ENCODE measurements around the gene AKT2. TPM values are rescaled to one million over a fixed set of nuclear protein-coding genes. Genes with fewer than 3 reads are reported as not detected.

Gene AKT2
- total RNA-seq, 1 donor from 2014 or later = 46.4 TPM

DNA sequence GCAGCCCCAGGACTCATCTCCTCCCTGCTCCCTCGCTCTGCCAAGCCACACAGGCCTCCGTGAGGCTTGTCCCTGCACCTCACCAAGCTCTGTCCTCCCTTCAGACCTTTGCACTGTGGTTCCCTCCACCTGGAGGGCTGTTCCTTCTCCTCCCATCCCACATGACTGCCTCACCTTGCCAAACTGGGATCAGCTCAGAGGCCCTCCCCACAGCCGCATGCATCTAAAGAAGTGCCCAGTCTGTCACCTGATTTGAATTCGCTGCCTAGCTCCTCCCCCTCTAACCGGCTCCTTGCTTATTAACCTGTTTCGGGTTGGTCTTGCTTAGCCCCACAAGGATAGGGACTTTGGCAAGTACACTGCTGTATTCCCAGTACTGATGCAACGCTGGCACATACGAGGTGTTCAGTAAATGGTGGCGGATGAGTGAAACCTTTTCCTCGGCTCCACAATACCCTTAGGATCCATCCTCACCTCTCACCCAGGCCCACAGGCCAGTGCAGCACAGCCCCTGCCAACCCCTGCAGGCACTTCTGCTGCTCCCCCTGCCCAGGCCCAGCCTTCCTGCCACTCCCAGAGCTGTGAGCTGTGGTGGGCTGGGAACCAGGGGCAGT, 4.4 kb downstream of the AKT2 start:
- TF ChIP-seq, protein P1, sequence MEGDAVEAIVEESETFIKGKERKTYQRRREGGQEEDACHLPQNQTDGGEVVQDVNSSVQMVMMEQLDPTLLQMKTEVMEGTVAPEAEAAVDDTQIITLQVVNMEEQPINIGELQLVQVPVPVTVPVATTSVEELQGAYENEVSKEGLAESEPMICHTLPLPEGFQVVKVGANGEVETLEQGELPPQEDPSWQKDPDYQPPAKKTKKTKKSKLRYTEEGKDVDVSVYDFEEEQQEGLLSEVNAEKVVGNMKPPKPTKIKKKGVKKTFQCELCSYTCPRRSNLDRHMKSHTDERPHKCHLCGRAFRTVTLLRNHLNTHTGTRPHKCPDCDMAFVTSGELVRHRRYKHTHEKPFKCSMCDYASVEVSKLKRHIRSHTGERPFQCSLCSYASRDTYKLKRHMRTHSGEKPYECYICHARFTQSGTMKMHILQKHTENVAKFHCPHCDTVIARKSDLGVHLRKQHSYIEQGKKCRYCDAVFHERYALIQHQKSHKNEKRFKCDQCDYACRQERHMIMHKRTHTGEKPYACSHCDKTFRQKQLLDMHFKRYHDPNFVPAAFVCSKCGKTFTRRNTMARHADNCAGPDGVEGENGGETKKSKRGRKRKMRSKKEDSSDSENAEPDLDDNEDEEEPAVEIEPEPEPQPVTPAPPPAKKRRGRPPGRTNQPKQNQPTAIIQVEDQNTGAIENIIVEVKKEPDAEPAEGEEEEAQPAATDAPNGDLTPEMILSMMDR (conservative IDR thresholded peaks at IDR 0.05; ENCODE audit: low read depth, low read length) = no peak
- H3K4me3 ChIP-seq (ENCODE audit: low read depth, low read length) = no peak overlapping the region
- DNase-seq (ENCODE audit: low read depth) = no peak

DNA sequence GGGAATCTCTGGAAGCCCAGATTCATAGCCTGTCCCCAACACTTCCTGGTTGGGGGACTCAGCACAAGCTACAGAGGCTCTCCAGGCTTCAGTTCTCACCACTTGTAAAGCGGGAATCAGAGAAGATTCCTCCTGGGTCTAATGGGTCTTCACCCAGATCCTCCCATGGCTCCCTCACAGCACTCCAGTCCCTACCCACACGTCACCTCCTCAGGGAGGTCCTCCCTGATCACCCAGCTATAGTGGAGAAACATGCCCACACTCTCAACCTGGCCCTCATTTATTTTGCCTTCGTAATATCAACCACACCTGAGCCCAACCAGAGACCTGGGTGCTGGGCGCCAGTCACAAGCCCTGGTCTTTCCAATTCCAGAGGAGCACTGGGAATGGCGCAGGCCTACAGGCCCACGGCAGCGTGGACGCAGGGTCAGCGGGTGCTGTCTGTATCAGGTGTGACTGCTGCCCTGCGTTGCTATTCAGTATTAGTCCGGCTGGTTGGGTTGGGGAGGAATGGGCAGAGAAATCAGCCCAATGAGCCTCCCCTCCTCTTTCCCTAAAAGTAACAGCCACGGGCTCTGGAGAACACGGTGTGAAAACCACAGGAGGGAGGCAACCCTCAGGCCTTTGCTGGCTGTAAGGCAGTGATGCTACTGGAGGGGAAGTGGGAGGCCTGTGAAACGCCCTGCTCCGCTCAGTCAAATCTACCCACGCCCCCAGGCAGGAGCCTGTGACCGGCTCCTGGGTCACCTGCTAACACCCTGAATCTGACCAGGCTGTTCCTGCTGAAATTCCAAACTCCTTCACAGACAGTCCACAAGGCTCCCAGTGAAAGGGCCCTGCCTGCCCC, 5.2 kb downstream of the AKT2 start:
- DNase-seq (ENCODE audit: low read depth) = no peak
- TF ChIP-seq, protein P1 (conservative IDR thresholded peaks at IDR 0.05; ENCODE audit: low read depth, low read length) = no peak
- H3K4me3 ChIP-seq (ENCODE audit: low read depth, low read length) = no peak overlapping the region

DNA sequence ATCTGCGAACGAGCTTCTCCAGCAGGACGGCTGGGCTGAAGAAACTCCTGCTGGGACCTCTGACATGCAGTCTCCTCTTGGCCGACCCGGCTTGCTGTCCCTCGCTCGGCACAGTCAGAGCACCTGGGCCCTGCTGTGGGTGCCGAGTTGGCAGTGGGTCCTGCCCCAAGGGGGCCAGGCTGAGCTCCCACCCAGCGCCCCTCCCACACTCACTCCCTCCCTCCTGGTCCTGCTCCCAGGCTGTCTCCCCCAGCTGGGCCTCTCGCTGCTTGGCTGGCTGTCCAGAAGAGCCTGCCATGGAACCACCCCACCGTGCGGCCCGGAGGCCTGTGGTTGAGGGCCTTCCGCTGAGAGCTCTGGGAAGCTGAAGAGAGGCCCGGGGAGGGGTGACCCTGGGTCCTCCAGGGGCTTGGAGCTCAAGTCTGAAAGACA, 6.0 kb downstream of the AKT2 start:
- TF ChIP-seq, protein P1 (conservative IDR thresholded peaks at IDR 0.05; ENCODE audit: low read depth, low read length) = no peak
- peak overlapping the region; percentile 24 for H3K4me3 ChIP-seq (ENCODE audit: low read depth, low read length)
- no peak for DNase-seq (ENCODE audit: low read depth)

DNA sequence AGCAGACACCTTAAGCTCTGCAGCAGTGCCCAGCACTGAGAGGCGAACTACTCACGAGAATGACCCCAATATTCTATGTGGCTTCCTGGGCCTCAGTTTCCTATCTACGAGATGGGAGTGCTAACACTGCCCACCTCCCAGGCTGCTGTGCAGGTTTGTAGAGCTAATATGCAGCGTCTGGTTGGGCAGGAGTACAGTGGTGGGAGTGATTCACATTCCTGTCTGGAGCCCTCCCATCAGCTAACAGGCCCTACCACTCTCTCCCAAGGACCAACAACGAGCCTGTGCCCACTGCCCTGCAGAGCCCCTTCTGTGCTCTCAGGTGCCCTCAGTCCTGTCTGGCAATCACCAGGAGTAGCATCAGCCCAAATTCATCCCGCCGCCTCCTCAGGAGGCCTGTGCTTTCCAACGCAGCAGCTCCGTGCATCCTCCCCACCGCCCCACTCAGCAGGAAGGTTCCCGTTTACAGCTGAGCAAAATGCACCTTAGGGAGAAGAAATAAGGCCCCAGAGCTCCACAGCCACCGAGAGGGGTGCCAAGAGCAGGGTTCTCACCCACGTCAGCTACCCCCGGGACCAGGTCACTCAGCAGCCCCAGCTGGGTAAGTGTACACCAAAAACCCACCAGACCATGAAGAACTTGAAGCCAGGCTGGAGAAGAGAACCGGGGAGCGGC, 6.6 kb downstream of the AKT2 start:
- peak overlapping the region; percentile 24 for H3K4me3 ChIP-seq (ENCODE audit: low read depth, low read length)
- TF ChIP-seq, protein P1 (conservative IDR thresholded peaks at IDR 0.05; ENCODE audit: low read depth, low read length) = no peak
- no peak for DNase-seq (ENCODE audit: low read depth)

DNA sequence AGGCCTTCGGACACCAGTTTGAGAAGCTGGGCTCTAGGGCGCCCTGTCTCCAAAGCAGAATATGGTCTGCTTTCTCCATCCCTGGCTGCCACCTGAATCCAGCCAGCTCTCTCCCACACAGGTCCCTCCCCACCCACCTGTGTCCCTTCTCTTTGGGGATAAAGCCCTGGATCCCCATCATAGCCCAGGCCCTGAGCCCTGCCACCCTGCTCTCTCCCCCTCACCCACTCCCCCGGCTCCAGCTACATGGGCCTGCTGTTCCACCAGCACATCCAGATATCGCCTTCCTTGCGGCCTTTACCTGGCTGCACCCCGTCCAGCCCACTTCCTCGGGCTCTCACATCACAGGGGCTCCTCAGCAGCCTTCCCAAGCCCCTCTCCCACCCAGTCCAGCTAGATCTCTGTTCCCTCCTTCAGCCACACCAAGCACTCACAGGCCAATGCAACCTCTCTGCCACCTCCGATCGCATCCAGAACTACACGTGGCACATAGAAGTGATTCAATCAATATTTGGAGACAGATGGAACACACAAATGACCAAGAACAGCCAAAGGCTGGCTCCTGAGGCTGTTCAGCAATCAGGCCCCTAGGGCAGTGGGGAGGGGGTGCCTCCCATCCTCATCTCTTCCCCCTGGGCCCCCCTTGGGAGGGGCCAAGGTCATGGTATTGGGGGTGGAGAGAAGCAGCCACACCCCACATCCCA, 7.6 kb downstream of the AKT2 start:
- H3K4me3 ChIP-seq (ENCODE audit: low read depth, low read length) = no peak overlapping the region
- no peak for DNase-seq (ENCODE audit: low read depth)

More for the DNA sequence above, 7.6 kb downstream of the AKT2 start:
- TF ChIP-seq, protein P1 (conservative IDR thresholded peaks at IDR 0.05; ENCODE audit: low read depth, low read length) = no peak

Measured in epithelial cell of proximal tubule (primary cell).